Measurements from ENCODE around the gene ZNF320.
"Not testable (repeated sequence)": the region's sequence is repeated elsewhere in the genome, so short reads cannot be mapped to it uniquely, and the experiment has no call there.

Gene ZNF320

DNA sequence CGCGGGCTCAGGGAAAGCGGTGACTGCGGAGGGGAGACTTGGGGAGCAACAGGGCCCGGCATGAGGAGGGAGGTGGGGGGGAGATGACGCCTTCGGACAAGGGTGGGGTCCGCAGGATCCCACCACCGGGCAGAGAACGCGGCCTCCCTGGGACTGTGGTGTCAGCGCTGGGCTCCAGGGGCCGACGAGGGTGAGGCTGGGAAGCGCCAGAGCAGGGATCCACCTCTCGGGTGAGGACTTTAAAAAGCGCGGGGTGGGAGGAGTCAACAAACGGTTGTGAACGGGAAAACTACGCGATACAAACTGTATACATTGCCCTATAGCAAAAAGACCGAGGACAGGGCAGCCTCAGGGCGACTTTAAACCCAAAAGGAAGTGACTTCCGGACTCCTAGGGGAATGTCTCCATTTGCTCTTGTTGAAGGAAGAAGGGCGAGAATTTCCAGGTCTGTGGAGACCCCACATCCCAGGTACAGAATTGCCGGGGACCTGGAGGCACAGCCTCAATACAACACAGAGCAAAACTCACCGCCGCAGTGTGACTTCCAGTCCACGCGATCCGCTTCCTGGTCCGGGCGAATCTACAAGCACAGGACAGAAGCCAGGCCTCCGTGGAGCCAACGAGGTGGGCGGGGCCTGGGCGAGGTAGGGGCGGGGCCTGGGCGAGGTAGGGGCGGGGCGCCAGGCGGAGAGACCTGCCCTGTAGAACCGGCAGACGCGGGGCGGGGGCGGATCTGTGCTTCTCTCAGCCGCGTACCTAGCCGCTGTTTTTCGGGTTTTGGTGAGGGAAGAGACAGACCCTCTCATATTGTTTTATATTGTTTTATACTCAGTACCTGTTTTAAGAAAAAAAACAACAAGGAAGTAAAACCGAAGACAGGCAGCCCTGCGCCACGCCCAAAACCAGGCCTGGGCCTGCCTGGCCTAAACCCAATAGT lies 25.7 kb upstream of the ZNF320 start, which contains the start of gene ZNF888:
Gene ZNF888 (minus strand): TSS at position 588 of the 937 bp plus-strand sequence. CDS start 5,555 bp downstream, outside the sequence.
- DNase-seq (ENCODE audit: low read depth in 1 of 2, low spot score in 1 of 2) = peak; percentile 59 to 74

GRCh38 chr19:52917531-52917930 lies 20.1 kb upstream of the ZNF320 start:
- DNase-seq (ENCODE audit: low read depth in 1 of 2, low spot score in 1 of 2) = no peak

DNA sequence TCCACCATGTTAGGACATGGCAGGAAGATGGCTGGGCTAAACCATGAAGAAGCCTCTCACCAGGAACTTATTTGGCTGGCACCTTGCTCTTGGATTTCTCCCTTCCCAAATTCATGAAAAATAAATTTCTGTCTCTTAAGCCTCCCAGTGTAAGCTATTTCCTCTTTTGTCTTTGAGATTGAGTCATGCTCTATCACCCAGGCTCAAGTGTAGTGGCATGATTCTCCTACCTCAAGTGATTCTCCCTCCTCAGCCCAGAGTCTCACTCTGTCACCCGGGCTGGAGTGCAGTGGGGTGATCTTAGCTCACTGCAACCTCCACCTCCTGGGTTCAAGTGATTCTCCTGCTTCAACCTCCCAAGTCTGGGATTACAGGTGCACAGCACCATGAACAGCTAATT lies 13.2 kb upstream of the ZNF320 start:
- no peak for DNase-seq (ENCODE audit: low read depth in 1 of 2, low spot score in 1 of 2)

- DNase-seq (ENCODE audit: low read depth in 1 of 2, low spot score in 1 of 2) = not testable (repeated sequence)
Observed at GRCh38 chr19:52904052-52904780, 6.8 kb upstream of the ZNF320 start.

- no peak for DNase-seq (ENCODE audit: low read depth in 1 of 2, low spot score in 1 of 2)
Observed at GRCh38 chr19:52901842-52902241, 4.4 kb upstream of the ZNF320 start.

DNA sequence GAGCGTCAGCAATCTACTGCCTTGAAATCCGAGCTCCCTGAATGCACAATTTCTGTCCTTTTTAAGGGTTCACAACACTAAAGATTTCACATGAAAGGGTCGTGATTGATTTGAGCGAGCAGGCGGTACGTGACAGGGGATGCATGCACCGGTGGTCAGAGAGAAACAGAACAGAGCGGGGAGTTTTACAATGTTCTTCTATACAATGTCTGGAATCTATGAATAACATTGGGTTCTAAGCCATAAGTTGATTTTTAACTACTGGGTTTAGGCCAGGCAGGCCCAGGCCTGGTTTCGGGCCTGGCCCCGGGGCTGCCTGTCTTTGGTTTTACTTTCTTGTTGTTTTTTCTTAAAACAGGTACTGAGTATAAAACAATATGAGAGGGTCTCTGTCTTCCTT lies 1.2 kb upstream of the ZNF320 start:
- not testable (repeated sequence) for DNase-seq (ENCODE audit: low read depth in 1 of 2, low spot score in 1 of 2)

DNA sequence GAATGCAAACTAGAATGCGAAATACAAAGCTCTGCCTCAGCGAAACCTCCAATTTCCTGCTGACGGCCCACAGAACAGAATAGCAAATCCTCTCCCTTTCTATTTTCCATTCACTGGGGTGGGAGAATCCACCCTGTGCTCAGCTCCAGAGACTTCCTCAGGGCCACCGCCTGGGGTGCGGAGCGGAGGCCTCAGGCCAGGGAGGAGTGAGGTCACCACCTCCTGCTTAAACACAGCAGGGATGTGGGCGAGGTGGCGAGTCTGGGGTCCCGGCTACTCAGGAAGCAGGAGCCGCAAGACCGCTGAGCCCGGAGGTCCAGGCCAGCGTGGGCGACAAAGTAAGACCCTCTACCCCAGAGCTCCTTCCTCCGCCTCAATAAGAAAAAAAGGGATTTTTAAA lies 666 bp upstream of the ZNF320 start:
- DNase-seq (ENCODE audit: low read depth in 1 of 2, low spot score in 1 of 2) = no peak

- DNase-seq (ENCODE audit: low read depth in 1 of 2, low spot score in 1 of 2) = no peak
Observed at GRCh38 chr19:52896431-52897137, 851 bp downstream of the ZNF320 start.

DNA sequence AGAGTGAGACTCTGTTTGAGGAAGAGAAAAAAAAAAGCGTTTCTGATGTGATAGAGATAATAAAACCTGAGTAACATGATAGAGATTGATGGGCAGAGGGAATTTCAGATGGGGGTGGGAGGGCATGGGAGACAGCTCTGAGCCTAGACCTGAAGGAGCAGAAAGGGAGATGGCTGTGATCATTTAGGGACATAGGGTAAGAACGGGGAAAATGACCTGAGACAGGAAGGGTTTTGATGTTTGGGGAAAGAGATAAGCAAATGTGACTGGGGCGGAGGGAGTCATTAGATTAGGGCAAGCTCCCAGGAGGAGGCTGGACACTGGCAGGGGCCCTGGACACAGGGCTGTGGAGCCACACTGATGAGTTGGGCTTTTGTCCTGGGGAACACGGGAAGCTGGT lies 6.1 kb downstream of the ZNF320 start:
- no peak for DNase-seq (ENCODE audit: low read depth in 1 of 2, low spot score in 1 of 2)

DNA sequence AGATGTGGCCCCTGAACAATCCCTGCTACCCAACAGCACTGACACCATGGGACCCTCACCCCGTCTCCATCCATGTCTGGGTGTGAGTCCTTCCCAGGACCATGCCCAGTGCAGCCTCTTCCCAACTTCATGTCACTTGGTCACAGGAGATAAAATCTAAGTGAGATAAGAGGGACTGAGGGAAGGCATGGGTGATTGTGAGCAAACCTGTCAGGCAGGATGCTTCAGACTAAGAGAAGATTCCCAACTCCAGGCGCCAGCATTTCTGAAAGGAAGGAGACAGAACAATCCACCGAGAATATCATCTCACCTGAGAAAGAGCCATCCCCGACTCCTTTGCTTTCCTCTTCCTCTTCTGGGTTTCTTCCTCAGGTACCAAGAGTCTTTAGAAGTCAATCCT lies 7.5 kb downstream of the ZNF320 start:
- DNase-seq (ENCODE audit: low read depth in 1 of 2, low spot score in 1 of 2) = no peak

DNA sequence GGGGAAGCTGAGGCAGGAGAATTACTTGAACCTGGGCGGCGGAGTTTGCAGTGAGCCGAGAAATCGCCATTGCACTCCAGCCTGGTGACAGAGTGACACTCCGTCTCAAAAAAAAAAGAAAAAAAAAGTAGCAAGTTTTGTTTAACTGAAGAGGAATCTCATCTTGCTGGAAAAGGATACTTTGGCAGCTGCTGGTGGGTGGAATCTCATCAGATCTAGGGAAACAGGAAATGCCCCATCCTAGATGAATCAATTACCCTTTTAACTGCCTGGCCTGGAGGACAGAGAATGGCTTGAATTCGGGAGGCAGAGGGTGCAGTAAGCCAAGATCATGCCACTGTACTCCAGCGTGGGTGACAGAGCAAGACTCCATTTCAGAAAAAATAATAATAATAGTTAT lies 8.4 kb downstream of the ZNF320 start:
- no peak for DNase-seq (ENCODE audit: low read depth in 1 of 2, low spot score in 1 of 2)

DNA sequence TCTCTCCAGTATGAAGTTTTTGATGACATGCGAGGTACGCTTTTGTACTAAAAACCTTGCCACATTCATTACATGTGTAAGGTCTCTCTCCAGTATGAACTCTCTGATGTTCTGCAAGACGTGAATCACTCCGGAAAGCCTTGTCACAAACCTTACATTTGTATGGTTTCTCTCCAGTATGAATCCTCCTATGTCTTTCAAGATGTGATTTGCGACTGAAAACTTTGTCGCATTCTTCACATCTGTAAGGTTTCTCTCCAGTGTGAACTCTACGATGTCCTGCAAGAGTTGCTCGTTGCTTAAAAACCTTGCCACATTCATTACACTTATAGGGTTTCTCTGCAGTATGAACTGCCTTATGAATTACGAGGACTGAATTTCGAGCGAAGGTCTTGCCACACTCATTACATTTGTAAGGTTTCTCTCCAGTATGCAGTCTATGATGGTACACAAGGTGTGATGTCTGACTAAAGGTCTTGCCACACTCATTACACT lies 16.5 kb downstream of the ZNF320 start:
- no peak for DNase-seq (ENCODE audit: low read depth in 1 of 2, low spot score in 1 of 2)

DNA sequence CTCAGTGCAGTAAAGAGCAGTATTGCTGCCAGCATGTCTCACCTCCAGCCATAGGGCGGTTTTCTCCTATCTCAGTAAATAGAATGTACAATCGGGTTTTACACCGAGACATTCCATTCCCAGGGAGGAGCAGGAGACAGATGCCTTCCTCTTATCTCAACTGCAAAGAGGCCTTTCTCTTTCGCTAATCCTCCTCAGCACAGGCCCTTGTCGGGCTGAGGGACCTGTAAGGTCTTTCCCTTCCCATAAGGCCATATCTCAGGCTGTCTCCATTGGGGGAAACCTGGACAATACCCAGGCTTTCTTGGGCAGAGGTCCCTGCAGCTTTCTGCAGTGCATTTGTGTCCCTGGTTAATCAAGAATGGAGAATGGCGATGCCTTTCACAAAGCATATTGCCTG lies 24.4 kb downstream of the ZNF320 start:
- DNase-seq (ENCODE audit: low read depth in 1 of 2, low spot score in 1 of 2) = not testable (repeated sequence)

DNA sequence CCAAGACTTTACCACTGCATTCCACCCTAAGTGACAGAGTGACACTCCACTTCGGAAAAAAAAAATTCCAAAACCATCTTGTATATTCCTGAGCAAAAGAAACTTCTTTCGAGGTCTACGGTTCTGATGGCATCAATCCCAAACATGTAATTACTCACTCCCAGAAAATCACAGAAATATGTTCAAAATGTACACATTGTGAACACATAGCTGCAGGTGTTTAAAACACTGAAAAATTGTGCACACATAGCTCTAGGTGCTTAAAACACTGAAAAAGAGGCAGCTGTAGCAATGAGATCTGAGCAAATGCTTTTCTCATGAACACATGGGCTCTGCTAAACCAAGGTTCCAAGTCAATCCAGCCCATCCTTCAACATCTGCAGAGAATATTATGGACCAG lies 26.0 kb downstream of the ZNF320 start:
- DNase-seq (ENCODE audit: low read depth in 1 of 2, low spot score in 1 of 2) = no peak

GRCh38 chr19:52868031-52868430 lies 29.4 kb downstream of the ZNF320 start:
- DNase-seq (ENCODE audit: low read depth in 1 of 2, low spot score in 1 of 2) = not testable (repeated sequence)

- DNase-seq (ENCODE audit: low read depth in 1 of 2, low spot score in 1 of 2) = peak; percentile 41 to 57
Observed at GRCh38 chr19:52857378-52858191, 39.9 kb downstream of the ZNF320 start, which contains the start of gene ZNF468. Gene ZNF468 (minus strand): TSS chr19:52857619. CDS start chr19:52854272, 3,347 bp downstream.

- not testable (repeated sequence) for DNase-seq (ENCODE audit: low read depth in 1 of 2, low spot score in 1 of 2)
Observed at GRCh38 chr19:52856540-52857377, 40.7 kb downstream of the ZNF320 start.

All from stimulated activated CD4-positive, alpha-beta T cell treated with anti-CD3 and anti-CD28 coated beads, Interleukin-15, amount 100 ng/mL, for 1 hour (primary cell).